Kidney capillary endothelial cell (primary cell): ENCODE measurements around the gene ZNF18.

Experiments
- DNase-seq: peaks from one replicate; pipeline ENCODE4 v3.0.0-alpha.2; 2018; ENCODE audit warnings: low spot score

Gene ZNF18

GRCh38 chr17:11997147-11997971, at the start of gene ZNF18:
Gene ZNF18, minus strand, starts transcription at chr17:11997475. Its CDS starts 4,646 bp downstream, at chr17:11992829.
- peak; percentile 94 for DNase-seq

GRCh38 chr17:12046786-12047185, 49.5 kb upstream of the ZNF18 start:
- no peak for DNase-seq

- DNase-seq: no peak
Observed at GRCh38 chr17:12043702-12044101, 46.4 kb upstream of the ZNF18 start.

- DNase-seq: peak; percentile 84
Observed at GRCh38 chr17:12041312-12041711, 44.0 kb upstream of the ZNF18 start.

- DNase-seq: no peak
Observed at GRCh38 chr17:12040478-12040877, 43.2 kb upstream of the ZNF18 start.

- no peak for DNase-seq
Observed at GRCh38 chr17:12037970-12038369, 40.7 kb upstream of the ZNF18 start.

- DNase-seq: no peak
Observed at GRCh38 chr17:12035673-12036072, 38.4 kb upstream of the ZNF18 start.

- DNase-seq: no peak
Observed at GRCh38 chr17:12034538-12034937, 37.3 kb upstream of the ZNF18 start.

GRCh38 chr17:12028611-12029010, 31.3 kb upstream of the ZNF18 start:
- DNase-seq: no peak

GRCh38 chr17:12027658-12028057, 30.4 kb upstream of the ZNF18 start:
- DNase-seq: no peak

GRCh38 chr17:12024327-12024726, 27.1 kb upstream of the ZNF18 start:
- peak; percentile 29 for DNase-seq

- DNase-seq: no peak
Observed at GRCh38 chr17:12022310-12022709, 25.0 kb upstream of the ZNF18 start.

- no peak for DNase-seq
Observed at GRCh38 chr17:12021623-12022140, 24.4 kb upstream of the ZNF18 start.

GRCh38 chr17:12020642-12021622, 23.7 kb upstream of the ZNF18 start, which contains the start of gene MAP2K4:
Gene MAP2K4, plus strand, starts transcription at chr17:12020877. Its CDS starts 10 bp downstream, at chr17:12020887.
- peak; percentile 75 for DNase-seq

GRCh38 chr17:12007466-12007865, 10.2 kb upstream of the ZNF18 start:
- DNase-seq: no peak

GRCh38 chr17:11999696-12000095, 2.4 kb upstream of the ZNF18 start:
- DNase-seq: no peak

GRCh38 chr17:11997972-11998233, 628 bp upstream of the ZNF18 start:
- no peak for DNase-seq

GRCh38 chr17:11996722-11997146, 541 bp downstream of the ZNF18 start:
- peak; percentile 33 for DNase-seq

GRCh38 chr17:11991461-11991860, 5.8 kb downstream of the ZNF18 start:
- no peak for DNase-seq

- DNase-seq: no peak
Observed at GRCh38 chr17:11990363-11990983, 6.8 kb downstream of the ZNF18 start.

- DNase-seq: peak; percentile 44
Observed at GRCh38 chr17:11986942-11987329, 10.3 kb downstream of the ZNF18 start.
